CD4-positive, alpha-beta T cell treated with Interleukin-17A for 1 hour (primary cell): Measurements from ENCODE around the gene RASSF5.

ENCODE experiments used
- DNase-seq: peaks from one replicate; pipeline ENCODE4 v3.0.0-alpha.2; 2020

The RASSF5 gene

DNA sequence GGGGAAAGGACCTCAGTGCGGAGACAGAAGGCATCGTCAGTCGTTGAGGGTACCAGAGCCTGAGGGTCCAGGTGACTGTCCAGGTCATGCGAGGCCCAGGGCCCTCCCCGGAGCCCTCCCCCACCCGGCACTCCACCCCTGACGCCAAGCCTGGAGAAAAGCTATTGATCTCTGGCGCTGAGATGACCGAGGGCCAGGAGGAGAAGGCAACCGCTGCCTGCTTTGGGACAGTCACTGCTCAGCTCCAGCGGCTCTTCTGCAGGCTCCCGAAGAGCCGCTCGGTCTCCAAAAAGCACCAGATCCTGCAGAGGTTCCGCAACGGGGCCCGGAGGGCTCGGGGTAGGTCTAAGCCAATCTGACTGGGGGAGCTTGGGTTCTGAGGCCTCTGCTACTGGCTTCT, 10.9 kb downstream of the RASSF5 start:
- no peak for DNase-seq

DNA sequence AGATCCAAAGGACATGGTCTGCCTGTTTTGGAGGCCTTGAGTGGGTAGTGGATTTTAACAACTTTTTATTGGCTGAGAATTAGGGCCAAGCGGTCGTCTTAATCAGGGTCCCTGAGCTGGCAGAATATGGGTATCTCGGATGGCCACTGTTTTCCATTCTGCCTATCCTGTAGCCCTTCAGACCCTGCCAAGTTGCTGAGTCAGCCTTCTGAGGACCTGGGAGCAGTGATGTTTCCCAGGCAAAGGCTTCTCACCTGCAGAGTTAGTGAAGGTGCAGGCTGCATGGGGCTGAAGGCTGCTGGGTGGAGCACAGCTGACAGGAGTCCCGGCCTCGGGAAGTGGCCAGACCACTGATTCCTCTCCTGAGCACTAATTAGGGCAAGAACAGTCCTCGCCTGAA, 11.4 kb downstream of the RASSF5 start:
- no peak for DNase-seq

DNA sequence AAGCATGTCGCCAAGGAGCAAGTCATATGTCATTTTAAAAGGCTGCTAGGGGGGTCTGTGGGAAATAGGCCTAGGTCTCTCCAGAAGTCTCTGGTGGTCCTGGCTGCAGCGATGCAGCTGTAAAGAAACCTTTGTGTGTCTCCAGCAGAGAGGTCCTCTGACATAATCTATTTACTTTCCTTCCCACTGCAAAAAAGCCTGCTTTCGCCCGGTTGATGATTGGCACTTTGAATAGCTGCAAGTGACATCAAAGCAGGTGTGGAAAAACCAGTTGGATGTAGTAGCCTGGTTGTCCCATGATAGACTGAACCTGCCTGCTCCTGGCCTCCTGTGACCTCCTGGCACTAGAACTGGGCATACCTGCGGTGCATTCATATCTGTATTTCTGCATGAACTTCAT, 13.8 kb downstream of the RASSF5 start:
- no peak for DNase-seq

DNA sequence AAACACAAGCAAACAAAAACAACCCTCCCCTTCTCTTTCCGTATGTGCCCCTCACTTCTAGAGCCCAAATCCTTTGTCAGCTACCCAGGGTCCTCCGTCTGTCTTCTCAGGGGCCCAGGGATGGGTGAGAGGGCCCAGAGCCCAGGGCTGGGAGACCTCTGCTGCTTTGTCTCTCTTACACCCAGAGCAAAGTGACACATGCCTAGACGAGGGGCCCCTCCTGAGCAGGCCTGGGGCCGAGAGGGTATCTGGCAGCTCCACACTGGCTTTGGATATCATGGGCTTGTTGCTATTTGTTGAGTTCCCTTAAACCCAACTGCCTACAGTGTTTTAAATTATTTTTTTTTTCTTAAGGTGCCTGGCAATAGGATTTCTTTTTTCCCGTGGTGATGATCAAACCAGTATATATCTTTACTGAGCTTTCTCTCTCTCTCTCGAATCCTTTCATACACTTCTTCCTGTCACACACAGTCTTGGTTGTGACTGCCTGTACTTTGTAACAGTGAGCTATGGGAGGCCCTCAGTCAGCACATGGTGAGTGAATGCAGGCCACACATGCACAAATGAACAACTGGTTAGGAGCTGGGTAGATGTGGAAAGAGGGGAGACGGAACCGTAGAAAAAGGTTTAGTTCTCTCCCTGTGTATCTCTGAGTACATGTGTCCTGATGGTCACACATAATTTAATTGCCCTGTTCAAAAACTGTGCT, 14.5 kb downstream of the RASSF5 start:
- no peak for DNase-seq

DNA sequence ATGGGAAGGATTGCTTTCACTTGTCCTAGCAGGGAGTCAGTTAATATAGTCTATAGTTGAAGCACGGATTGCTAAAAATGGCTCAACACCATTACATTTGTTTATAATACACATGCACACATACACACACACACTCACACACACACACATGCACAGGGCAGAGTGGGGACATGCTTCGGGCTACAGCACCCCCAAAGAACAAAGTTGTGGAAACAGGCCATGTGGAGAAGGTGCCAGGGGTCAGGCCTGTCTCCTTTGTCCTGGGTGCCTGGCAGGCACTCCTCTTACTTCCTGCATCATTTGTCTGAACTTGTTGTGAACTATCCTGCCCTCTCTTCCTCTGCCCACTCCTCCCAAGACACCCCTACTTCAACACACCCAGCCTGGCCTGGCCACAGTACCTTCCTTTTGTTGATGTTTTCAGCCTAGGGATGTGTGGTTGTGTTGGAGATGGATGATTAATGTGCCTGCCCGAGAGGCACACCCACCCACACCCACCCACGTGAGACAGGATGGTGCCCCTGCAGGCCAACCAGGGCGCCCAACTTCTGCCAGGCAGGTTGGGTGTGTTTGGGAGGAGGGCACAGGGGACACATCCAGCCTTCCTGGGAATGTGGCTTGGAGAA, 17.5 kb downstream of the RASSF5 start:
- no peak for DNase-seq

DNA sequence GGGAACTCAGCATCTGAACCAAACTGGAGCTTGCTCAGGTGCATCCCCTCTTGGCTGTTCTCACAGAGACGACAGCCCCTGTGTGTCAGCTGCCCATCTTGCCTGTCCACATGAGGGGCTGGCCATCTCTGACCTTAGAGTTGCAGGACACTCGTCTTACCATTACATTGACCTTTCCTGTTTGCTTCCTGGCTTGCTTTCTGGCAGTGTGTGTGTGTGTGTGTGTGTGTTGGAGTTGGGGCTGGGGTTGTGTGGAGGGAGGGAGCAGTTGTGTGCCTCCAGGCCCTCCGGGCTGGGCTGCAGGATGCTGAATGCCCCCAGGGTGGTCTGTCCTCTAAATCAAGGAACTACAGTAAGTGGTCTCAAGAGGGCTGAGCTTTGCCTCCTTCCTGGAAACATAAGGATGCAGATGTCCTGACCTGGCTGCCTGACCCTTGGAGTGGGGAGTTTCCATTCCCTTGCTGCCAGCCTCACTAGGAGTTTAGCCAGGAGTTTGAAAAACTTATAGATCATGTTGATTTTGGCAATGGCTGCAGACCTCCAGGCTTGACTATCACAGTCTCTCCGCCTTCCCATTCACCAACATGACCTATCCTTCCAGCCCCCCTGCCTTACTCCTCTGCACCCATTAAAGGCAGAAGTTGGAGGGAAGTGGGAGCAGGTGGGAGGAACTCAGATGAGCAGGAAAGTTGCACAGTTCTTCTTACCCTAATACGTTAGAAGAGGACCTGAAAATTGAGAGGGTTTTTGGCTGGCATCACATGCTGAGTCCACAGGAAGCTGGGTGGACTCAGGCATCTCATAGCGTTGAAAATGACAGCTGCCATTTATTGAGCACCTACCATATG, 19.0 kb downstream of the RASSF5 start:
- DNase-seq = no peak

DNA sequence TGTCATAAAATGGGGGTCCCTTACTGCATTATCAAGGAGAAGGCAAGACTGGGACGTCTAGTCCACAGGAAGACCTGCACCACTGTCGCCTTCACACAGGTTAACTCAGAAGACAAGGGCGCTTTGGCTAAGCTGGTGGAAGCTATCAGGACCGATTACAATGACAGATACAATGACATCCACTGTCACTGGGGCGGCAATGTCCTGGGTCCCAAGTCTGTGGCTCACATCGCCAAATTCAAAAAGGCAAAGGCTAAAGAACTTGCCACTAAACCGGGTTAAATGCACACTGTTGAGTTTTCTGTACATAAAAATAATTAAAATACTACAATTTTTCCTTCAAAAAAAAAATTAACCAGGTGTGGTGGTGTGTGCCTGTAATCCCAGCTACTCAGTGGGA, 22.1 kb downstream of the RASSF5 start:
- no peak for DNase-seq

DNA sequence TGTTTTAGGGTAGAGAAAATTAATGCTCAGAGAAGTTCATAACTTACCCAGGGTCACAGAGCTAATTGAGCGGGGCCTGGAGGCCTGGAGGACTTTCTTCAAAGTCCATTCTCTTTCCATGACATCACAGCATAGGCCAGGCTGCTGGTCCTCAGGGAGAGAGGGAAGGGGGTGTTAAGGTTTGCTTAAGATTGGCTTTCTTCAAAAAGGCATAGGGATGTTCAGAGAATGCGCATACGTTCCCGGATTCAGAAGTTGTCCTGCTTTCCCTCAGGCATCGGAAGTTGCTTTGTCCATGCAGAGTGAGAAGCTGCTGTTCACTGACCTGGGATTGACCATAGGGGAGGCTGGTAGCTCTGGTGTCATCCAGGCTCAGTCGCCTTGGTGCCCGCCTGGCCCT, 25.0 kb downstream of the RASSF5 start:
- no peak for DNase-seq

DNA sequence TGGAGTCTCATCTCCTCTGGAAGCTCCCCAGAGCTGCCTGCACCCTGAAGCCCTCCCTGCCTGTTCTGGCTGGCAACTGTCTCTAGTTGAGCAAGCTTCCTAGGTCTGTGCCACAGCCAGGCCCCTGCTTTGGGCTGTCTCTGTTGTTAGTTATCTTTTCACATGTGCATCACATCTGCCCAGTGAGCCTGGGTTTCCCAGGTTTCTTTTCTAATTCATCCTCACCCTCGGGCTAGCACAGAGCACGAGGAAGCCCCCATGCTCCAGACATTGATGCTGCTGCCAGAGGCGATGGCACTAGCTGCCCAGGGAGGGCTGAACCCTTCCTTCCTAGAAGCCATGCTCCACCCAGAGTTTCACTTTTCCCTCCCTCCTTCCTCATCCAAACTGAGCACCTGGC, 27.2 kb downstream of the RASSF5 start:
- no peak for DNase-seq

DNA sequence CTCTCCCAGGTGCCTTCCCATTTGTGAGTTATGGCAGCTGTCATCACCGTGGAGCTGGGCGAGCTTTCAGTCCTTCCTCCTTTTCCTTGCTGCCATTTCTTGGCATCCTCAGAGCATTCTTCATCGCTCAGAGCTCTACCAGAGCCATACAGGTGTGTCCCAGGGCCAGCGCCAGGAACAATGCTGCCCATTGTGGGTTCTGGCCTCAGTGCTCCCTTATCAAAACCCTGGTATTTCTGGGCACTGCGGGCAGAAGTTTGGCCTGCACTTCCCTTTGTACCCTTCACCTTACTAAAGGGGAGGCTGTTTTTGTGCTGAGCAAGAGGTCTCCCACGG, 28.5 kb downstream of the RASSF5 start:
- DNase-seq = no peak

DNA sequence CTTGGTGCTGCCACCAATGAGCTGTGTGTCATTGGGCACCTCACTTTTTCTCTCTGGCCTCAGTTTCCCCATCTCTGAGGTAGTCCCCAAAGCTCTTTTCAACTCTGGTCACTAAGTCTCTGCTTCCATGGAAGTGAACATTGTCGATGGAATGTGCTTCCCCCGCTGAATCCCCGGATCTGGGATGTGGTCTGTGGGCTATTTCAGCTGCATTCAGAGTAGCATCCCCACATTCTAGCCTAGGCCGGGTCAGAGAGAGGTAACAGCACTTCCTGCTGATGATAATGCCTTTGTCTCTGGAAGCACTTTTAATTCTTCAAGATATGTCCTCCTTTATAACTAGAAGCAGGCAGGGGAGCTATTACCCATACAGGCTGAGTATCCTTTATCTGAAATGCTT, 29.8 kb downstream of the RASSF5 start:
- no peak for DNase-seq

DNA sequence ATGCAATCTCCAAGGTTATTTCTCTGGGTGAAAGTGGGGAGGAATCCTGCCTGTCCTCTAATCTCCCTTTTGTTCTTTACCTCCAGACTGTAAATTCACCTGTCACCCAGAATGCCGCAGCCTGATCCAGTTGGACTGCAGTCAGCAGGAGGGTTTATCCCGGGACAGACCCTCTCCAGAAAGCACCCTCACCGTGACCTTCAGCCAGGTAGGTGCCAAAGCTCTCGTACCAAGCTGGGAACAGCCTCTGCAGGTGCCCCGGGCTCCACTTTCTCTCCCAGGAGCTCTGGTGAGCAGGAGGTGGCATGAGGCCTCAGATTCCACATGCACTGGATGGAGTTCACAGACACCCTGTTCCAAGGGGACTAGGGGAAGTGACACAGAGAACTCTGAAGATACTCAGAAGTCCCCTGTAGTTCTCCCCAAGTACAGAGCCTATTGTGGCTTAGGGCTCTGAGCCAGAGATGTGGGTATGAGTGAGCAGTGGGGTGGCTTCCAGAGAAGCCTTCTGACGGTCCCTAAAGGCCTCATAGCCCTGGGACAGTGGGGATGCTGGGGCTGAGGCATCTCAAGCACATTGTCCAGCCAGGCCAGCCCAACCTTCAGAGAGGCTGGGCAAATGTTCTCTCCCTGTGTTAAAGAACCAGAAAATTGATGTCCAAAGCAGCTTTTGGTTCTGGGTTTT, 30.9 kb downstream of the RASSF5 start:
- DNase-seq = no peak

DNA sequence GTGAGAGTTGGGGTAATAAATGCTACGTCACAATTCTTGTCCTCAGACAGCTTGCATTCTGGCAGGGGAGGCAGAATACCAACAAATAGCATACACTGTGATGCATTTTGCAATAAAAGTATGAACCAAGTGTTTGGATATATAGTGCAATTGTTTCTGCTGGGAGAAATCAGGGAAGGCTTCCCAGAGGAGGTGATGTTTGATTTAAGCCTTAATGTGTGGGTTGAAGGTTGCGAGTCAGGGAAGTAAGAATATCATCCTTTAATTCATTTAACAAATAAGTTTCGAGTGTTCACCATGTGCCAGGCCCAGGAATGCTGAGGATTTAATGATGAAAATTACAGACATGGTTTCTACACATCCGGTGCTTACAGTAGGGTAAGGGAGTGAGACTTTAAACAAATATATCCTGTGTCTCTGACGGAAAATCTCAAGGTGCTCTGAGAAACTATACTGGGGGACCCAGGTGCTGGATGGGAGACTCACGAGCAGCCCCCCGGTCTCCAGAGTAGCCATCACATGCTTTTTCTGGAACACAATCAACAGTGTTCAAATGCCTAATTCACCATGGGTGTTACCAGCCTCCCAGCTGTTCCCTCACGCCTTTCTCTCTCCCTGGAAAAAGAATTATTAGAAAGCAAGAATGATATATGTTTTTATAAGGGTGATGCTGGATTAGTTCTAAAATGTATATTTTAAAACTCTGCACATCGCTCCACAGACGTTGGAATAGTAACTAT, 31.7 kb downstream of the RASSF5 start:
- DNase-seq = no peak

DNA sequence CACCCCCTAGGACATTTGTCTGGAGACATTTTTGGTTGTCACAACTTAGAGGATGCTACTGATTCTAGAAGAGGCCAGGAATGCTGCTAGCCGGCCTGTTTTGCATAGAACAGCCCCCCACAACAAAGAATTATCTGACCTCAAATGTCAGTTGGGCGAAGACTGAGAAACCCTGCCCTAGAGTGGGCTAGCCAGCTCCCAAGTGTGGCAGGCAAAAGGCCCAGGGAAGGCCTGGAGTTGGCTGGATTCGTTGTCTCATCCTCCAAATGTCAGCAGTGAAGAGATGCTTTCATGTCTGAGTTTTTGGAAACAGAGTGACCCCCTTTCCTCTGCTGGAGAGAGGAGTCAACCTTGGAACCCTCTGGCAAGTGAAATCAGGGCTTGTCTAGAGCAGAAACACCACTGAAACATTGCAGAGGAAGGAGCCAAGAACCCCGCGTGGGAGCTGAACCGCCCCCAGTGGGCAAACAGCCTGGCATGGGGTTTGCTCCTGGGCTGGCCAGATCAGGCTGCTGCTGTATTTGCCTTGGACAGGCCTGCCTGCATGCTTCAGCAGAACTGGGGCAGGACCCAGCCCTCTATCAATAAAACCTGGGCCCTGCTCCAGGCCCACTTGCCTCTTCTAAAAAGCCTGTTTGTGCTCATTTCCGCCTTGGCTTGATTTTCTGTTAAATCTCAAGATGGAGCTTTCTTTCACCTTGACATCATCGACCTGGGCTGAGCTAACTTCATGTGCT, 32.9 kb downstream of the RASSF5 start:
- DNase-seq = no peak

DNA sequence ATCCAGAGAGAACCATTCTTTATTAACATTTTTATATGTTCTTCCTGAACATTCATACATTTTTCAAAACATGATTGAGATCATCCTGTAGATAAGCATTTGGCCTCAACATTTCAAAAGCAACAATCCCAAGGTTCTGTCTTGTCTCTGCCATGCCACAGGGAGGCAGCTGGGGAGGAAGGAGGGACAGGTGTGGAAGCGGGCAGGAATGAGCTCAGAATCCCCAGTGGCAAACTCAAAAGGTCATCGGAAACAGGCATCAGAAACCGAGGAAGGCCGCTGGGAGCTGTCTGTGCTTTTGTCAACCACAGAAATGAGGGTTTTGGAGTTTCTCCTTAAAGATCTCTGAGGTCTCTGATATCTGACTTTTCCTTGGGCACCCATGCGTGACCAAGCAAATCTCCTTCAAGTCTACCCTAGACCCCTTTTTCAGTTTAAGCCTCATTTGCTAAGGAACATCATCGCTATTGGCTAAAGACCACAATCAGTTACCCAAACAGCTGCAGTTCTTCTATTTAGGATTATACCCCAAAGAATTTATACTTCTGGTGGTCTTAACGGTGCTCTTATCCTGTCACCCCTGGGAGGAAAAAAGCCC, 34.0 kb downstream of the RASSF5 start:
- no peak for DNase-seq

DNA sequence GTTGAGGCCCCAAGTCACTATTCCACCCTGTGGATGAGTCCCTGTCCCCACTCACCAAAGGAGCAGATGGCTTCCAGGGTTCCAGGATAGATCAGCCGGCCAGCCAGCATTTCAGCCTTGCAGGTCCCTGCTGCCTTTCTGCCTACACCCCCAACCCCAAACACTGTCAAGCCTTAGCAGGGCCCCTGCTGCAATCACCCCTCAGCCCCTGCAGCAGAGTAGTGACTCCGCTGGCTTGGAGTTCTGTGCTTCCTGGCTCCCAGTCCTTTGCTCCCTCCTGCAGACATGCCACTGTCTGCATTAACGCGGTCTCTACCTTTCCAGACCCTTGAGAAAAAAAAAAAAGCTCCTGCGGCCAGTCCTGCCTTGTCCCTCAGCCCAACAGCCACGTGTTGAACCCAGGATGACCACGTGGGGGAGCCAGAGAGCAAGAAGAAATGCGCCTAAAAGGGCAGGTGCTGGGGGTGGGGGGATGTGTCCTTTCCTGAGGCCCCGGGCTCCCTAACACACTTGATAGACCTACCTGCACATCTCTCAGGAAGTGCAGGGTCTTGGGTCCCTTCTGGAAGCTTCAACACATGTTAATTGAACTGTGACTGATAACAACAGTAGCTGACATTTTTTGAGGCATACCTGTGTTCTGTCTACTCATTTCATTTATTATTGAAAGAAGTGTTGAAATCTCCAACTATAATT, 37.4 kb downstream of the RASSF5 start:
- DNase-seq = peak; percentile 85

DNA sequence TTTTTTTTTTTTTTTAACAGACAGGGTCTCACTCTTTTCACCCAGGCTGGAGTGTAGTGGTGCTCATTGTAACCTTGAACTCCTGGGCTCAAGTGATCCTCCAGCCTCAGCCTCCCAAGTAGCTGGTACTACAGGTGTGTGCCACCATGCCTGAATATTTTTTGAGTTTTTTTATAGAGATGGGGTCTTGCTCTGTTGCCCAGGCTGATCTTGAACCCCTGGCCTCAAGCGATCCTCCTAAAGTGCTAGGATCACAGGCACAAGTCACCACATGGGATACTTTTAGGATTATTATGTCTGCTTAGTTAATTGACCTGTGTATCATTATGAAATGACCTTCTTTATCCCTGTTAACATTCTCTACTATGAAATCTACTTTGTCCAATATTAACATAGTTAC, 38.0 kb downstream of the RASSF5 start:
- DNase-seq = no peak

DNA sequence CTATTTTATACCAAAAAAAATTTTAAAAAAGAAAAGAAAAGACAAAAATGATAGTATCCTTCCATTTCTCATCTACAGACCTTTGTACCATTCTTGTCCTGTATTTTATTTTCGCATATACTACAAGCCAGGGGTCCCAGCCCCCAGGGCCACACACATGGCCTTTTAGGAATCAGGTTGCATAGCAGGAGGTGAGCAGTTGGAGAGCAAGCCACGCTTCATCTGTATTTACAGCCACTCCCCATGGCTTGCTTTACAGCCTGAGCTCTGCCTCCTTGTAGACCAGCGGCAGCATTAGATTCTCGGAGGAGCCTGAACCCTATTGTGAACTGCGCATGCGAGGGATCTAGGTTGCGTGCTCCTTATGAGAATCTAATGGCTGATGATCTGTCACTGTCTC, 39.8 kb downstream of the RASSF5 start:
- DNase-seq = no peak

DNA sequence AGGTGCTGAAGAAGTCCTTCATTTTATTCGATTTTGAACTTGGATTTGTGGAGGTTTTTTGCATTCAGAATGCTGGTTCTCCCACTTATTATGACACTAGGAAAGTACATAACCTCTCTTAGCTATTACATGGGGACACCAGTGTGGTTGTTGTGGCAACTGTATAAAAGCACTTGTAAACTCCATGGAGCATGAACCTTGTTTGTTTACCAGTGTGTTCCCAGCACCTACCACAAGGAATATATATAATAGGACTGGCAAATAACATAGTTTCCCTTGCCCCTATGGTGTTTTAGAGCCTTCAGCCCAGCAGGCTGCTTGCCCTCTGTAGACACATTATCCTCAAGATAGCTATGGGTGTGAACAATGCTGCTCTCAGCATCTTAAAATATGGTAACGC, 43.1 kb downstream of the RASSF5 start:
- no peak for DNase-seq

DNA sequence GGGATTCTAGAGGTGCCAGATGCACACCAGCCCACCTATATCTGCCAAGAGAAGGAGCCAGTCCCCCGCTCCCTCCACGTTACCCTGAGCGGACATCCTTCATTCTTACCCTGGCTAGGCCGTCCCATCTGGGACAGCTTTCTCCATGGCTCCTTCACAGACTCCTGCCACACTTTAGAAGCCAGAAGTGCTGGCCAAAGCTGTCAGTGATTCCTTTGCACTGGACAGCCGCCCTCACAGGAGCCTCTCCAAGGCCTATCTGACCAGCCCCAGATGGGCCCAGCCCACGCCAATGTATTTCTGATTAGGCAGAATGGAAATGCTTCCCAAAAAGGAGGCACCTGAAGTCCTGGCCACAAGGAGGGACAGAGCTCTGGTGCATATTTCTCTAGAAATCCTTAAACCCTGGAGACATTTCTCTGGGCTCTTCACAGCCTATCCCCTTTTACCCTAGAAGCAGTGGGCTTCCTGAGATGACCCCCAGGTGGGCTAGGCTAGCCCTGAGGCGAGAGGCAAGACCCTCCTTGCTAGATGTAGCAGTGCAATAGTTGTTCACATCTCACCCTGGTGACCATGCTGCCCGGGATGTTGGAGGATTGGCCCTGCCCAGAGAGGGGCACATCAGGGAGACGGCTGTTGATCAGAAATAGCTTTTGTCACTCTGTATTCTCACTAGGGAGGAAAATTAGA, 44.1 kb downstream of the RASSF5 start:
- DNase-seq = no peak

DNA sequence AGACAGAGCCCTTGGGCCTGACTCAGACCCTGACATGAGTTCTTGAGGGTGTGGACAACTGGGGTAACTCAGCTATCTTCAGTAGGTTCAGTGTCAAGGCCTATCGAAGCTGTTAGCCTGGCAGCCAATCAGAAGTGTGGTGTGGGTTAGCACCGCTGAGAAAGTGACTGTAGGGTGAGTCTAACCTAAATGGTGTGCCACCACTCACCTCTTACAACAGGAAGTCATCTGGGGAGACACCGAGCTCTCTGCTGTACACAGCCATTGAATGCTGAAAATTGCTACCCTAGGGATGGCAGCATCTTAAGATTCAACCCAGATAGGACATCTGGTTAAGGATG, 44.6 kb downstream of the RASSF5 start:
- DNase-seq = peak; percentile 92
